Embryonic facial prominence (tissue), 1 donor: ENCODE results near the gene DROSHA.

ENCODE experiments used
- DNase-seq: peaks from one replicate; pipeline ENCODE4 v3.0.0-alpha.2; 2016; ENCODE audit errors: extremely low spot score

Gene DROSHA

DNA sequence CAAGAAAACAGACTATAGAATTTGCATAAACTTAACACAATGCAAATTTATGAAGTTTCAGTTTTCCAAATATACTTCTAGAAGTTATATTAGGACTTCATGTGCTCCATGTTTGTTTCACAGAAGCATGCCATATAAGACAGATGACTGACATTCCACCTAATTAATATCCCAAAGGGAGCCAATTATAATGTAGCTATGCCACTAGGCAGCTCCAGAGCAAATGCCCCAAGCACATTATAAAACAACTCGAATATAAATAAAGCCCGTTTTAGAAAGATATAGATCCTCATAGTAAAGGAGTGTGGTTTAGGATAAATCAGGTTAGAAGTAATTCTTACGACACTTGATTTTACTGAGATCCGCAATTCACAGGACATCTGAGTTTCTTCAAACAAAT is 8.9 kb downstream of the DROSHA start:
- no peak for DNase-seq

DNA sequence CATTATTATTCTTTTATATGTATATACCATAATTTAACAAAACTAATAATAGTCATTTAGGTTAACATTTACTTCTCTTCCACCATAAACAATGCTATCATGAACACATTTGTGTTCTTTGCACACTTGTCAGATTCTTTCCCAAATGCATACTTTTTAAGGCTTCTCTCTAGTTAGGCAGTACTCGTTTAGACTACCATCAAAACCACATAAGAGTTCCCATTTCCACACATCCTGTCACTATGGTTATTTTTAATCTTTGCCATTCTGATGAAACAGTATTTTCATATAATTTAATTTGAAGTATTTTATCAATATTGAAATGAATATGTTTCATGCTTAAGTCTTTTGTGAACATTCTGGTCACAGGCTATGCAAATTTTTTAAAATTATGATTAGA is 15.1 kb downstream of the DROSHA start:
- no peak for DNase-seq

DNA sequence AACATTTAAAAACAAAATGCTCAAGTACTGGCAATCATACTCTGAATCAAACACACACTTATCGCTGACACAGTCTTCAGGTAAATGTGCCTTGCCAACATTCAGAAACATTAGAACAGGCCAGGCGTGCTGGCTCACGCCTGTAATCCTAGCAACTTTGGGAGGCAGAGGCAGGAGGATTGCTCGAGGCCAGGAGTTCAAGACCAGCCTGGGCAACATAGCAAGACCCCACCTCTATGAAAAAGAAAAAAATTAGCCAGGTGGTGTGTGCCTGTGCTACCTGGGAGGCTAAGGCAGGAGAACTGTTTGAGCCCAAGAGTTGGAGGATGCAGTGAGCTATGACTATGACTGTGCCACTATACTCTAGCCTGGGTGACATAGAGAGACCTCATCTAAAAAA is 20.6 kb downstream of the DROSHA start:
- no peak for DNase-seq

DNA sequence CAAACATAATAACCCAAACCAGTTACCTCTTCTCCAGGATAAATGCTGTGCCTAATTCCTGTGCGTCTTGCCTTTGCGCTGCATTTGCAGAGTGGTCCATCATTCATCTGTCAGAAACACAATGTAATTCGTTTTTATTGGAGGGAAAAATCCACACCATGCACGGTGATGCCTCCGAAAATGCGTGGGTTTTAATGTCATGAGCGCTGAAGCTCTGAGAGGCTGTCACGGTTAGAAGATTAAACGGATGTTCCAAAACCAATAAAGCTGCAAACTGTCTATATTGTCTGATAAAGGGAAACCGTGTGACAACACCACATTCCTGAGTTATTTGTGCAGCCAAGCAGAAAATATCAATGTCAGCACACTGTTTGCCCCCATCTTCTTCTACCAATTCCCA is 27.4 kb downstream of the DROSHA start:
- DNase-seq = no peak

DNA sequence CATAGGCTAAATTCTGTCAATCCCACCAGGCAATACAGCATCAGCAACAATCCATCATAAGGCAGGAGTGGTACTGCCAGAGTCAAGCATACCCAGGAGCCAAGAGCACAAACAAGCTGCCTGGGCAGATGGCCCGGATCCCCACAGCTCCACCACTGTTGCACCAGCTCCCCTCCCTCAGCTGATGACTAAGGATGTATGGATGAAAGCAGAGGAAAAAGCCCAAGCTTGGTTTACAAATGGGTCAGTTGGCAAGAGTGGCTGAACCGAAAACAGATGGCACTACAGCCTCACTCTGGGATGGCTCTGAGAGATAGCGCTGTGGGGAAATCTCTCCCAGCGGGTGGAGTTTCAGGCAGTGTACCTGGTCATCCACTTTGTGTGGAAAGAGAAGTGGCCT is 29.4 kb downstream of the DROSHA start:
- no peak for DNase-seq

DNA sequence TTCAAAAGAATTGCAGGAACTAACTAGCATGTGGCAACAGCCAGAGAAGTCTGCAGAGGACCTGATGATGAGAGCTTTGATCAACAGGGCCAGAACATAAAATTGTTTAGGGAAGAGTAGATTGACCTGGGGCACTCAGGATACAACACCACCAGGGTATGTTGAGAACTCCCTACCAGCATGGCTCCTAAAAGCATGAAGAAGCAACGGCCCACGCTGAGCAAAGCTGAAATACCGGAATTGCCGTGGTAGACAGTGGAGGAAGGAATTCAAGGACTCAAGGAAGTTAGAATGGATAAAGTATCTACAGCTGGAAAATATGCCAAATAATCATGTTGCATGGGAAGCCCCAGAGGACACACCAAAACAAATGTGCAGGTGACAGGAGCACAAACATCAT is 31.6 kb downstream of the DROSHA start:
- no peak for DNase-seq

DNA sequence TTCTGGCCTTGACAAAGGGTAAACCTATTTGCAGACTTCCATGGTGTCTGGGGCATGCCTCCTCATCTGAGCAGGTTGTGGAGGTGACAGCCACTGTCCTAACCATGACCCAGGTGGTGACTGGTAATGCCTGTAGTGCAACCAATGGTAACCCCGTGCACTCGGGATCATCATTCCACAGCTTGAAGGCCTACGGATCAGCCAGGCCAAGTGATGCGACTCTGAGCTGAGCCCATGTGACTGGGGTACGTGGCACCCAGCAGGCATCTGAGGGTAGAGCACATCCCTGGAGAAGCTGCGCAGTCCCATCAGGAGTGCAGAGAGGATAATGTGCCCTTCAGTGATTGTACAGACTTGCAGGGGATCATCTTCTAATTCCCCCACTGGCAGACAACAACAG is 35.0 kb downstream of the DROSHA start:
- no peak for DNase-seq

DNA sequence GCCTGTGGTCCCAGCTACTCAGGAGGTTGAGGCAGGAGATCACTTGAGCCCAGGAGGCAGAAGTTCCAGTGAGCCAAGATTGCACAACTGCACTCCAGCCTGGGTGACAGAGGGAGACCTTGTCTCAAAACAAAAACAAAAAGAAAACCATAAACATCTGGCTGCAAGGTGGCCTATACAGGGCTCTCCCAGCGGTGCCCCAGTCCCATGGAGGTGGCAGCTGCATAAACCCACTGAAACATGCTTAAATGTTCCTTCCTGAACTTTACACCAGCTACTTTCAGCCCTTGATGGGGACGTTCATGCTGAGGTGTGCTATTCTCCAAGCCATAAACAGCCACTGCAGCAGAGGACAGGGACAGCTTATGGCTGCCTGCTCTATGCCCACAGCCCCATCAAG is 35.6 kb downstream of the DROSHA start:
- DNase-seq = no peak

DNA sequence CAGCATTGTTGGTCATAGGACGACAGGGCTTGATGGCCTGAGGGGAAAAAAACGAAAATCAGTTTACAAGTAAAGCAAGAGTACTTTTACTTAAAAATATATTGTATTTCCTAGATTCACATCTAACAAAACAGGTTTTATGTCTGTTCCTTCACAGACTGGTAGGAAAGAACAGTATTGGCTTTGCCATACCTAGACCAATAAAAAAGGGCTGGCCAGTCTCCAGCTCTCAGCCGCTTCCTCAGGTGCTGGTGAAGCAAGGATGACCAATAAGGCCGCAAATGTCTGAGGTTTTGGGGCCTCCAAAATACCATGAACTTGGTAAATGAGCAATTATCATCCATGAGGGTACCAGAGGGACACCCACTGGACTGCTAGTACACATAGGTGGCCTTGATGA is 36.6 kb downstream of the DROSHA start:
- no peak for DNase-seq

DNA sequence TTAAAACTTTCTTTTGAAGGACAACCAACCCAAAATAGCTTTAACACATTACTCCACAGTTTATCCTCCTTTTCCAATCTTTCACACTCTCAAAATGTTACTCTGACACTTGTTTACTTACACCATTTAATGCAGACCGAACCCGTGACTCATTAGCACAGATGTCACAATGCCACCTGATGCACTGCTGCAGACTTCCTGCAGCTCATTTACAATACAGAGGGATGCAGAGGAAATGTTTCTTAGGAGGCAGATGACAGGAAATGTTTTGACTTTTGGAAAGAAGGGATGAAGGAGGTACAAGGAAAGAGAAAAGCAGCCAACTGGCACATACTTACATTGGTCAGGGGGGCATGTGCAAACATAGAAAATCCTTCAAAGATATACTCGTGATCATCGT is 39.0 kb downstream of the DROSHA start:
- no peak for DNase-seq

DNA sequence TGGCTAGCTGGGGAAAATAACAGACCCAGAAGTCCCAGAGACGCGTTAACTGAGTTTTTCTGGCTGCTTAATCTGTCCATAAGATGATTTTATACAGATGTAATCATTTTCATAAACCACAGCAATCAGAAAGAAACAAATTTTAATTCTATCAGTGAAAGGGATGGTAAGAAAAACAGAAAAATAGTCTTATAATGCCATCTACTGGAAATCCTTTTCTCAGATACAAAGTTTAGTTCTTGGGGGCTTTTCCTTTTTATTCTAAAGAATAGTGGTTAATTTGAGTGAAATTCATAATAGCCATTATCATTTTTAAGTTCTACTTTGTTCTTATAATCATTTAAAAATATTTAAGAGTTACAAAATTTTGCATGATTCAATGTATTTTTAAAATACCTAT is 44.4 kb downstream of the DROSHA start:
- DNase-seq = no peak

DNA sequence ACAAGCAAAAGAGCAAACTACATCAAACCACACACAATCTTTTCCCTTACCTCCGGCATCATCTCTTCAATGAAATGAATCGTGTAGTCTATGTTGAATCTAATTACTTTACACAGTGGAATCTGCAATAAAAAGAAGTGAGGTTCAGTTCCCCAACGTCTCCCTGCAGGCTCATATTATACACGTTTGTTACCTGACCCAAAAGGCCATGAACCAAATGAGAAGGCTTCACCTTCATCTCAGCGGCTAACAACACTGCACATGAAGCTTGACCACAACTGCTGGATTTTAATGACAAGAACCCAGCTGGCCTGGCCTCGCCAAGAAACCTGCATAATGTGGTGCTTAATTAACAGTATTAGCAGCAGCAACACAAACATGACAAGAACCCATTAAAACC is 45.5 kb downstream of the DROSHA start:
- no peak for DNase-seq

DNA sequence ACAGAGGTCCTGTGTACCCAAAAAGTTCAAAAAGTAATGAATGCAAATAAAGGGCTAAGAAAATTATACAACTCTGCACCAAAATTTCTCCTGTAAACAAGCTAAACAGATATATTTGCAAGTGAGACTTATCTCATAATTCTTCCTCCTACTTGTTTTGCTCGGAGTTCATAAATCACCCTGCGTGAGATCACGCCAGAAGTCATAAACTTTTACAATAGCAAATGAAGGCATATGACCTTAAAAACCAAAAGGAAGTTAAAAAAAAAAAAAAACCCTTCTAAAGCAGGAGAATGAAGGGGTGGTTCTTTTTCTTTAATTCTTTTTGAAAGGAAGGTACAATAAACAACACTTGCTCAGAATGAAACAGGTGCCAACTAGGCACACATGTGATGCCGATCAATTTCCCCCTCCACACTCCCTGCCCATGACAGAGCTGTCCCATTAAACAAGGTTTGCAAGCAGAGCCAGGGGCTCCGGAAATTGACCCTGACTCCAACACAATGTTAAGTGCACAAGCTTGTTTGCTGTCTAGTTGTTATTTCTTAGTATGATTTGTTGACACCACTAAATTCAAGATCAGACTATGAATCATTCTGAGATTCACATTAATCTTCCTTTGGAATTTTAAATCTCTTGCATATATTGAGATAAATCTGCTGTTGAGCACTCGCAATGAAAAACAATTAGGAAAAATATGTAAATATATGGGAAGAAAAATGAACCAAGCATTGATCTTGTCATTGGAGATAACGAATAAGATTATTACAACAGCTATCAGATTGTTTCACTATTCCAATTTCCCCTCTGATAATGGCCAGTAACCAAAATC is 46.3 kb downstream of the DROSHA start:
- no peak for DNase-seq

DNA sequence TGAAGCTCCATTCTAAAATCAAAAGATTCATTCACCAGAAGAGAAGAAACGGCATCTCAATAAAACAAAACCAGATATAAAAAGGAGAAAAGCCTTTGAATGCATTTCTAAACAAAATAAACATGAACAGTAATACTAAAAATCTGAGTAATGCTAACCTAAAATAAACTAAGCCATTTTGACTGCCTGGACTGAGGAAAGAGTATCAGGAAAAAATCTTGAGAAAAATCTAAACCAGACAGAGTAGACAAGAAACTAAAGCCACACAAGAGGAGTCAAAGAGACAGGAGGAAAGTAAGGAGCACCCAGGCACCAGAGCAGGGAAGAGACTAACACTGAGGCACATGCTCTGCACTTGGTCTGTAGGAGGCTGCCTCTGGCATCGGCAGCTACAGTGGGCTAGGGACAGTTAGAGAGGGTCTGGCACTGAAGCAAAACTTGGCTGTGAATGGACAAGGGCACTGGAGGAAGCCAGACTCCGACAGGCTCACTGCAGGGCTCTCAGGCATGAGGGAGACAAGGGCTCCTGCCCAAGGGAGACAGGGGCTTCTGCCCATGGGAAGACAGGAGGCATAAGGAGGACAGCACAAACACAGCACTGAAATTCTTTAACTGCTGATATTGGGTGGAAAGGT is 50.2 kb downstream of the DROSHA start:
- DNase-seq = no peak

DNA sequence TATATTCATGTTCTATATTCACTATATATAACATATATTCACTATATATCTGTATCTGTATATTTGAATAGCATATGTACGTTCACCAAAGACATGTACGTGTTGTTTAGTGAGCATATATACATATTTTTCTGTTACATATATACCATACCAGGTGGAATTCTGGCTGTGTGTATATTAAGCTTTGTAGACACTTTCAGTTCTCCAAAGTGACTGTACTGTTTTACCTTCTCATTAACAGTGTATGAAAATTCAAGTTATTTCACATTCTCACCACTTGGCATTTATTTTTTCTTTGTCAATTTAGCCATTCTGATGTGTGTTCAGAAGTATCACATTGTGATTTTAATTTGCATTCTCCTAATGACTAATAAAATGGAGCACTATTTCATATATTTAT is 52.2 kb downstream of the DROSHA start:
- DNase-seq = no peak

DNA sequence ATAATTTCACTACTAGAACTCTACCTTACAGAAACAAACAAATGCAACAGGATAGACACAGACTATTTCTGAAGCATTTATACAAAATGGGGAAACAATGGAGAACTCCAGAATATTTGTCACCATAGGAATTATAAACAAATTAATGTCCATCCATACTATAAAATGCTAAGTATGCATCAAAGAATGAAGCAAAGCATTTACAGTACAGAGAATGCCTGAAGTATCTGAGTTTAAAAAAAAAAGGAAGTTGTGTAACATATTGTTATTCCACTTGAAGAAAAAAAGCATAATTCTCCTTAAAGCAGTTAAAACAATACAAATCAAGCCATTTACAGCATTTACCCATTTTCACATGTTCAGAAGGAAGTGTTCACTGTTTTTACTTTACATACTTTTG is 53.0 kb downstream of the DROSHA start:
- DNase-seq = no peak

DNA sequence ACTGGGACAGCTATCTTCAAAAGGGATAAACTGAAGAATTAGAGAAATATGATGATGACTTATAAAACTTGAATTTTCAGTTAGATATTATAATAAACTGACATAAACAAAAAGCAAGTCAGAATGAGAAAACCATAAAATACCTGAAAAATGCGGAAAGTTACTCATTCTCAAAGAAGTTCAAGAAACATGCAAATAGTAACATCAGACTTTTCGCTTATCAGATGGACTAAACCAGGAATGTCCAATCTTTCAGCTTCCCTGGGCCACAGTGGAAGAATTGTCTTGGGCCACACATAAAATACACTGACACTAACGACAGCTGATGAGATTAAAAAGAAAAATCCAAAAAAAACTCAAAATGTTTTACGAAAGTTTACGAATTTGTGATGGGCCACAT is 53.9 kb downstream of the DROSHA start:
- no peak for DNase-seq

DNA sequence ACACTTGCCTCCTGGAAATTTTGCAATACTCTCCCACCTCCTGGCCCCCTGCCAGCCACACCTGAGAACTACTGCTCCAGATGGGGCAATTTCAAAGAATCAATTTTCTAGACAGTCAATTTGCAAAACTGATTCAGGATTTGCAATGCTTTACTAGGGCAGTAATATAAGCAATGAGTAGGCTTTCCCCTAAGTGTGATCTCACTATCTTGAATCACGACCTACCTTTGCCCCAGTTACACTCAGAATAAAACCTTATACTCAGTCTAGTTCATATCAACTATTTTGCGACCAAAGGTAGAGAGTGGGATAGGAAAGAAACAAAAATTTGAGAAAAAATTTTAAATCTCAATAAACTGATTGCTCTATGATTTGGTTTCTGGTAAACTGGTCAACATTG is 54.4 kb downstream of the DROSHA start:
- no peak for DNase-seq

DNA sequence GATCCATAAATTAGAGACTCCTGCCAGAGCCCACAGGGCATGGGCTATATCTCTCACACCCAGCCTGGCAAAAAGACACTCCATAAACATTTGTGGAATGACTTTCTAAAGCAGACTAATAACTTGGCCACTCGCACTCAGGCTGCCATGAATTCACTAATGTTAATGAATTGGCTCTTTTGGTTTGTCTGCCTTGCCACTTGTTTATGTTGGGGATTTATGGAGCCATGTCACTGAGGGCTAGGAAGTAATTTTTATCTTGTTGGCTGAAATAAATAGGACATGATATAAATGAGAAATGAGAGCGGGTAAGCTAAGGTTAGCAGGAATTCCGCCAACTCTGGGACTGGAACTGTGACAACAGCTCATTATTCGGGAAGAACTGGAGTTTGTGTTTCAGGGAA is 55.2 kb downstream of the DROSHA start:
- no peak for DNase-seq

DNA sequence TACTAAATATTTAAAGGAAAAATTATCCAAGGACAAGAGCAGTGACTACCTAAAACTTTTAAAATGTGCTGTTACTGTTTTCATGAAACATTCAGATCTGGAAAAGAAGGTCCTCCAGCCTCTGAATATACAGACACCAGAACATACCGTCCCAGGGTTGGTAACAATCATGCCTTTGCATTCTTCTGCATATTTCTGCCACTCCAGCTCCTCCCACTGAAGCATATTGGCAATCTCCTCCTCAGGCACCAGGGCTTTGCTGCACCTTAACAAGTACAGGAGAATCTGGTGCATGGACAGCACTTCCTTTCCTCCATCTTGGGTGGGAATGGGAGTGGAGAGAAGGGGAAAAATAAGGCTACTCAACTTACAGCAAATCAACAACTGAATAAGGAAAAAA is 60.0 kb downstream of the DROSHA start:
- no peak for DNase-seq

DNA sequence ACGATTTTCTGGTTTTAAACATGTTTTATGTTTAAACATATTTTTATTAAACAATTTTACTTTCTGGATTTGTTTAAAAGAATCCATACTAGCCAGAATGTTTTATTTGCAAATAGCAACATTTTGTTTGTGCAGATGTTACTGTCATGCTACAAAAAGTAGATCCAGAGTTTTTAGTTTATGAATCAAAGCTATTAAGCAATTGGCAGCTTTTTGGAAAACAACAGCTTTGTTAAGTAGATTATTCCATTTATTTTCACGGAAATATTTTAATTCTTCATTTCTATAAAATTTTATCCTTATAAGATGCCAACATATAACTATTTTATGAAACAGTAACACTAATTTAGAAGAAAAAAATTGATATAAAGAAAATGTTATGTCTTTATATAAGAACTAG is 60.9 kb downstream of the DROSHA start:
- no peak for DNase-seq

DNA sequence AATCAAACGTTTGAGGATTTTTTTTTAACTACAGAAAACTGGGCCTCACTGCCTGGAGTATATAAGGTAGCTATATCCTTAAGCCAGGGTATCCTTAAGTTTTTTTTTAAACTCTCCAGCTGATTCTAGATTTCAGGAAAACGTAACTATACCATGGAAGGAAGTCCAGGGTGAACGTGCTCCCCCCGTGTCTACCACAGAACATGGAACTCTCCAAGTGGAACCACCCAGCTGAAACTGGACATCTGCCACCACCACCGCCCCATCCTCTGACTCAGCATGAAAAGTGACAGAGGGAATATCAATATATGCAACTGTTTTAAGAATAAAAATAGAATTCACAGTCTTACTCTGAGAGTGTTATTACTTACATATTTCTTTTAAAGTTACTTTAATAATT is 61.3 kb downstream of the DROSHA start:
- no peak for DNase-seq

DNA sequence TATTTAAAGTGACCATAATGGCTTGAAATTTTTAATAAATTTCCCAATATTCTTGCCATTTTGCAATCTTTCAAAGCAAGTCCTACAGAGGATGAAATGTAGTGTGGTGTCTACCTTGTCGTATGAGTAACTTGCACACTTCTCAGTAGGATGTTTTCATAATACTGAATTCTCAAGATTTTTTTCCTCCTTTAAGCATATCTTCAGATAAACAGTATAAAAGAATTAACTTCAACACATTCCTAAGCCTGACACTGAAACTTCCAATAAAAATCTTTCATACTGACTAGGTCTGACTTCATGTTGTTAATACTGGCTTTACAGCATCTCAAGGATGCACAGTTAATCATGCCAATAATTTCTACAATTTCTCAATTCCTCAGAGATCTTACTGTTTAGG is 62.0 kb downstream of the DROSHA start:
- DNase-seq = no peak

DNA sequence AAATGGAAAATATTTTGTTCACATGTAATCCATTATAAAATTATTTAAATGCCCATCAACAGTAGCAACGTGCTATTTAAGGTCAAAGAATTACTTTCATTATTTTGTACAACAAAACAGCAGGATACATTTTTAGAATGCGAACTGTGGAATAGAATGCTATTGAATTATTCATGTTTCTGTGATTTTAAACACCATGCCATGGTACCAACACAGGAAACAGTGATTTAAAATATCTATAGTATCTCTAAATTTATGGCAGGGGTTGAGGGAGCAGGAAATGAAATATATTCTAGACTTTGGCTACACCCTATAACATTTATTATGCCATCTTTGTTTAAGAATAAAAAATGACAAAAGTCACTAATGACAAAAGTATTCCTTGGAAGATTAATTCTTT is 62.4 kb downstream of the DROSHA start:
- no peak for DNase-seq
